DND-41 (cell line): Measurements from ENCODE around the gene KLLN.
"Not testable (repeated sequence)": the region's sequence is repeated elsewhere in the genome, so short reads cannot be mapped to it uniquely, and the experiment has no call there.

Source experiments
- ATAC-seq: fragments of 200-7000 bp; cut with Tn5 transposase; 3 replicates; pipeline ENCODE4 v1.9.1; 2021; ENCODE audit warnings: low read depth; ENCODE audit not compliant: insufficient read depth
- DNase-seq: peaks from one replicate; pipeline ENCODE4 v3.0.0-alpha.2; 2020
- H2AFZ ChIP-seq: 2 replicates; pipeline ENCODE4 v1.6.0; 2012; ENCODE audit warnings: low read depth, low read length
- H3K27ac ChIP-seq: 2 replicates; pipeline ENCODE4 v1.5.1; 2012; ENCODE audit warnings: low read length, inconsistent platforms
- H3K27me3 ChIP-seq: fragments of 200-600 bp; sonication (generic); 2 replicates; pipeline ENCODE4 v1.6.0; 2012; ENCODE audit warnings: low read length, mild to moderate bottlenecking, inconsistent platforms; ENCODE audit not compliant: insufficient read depth, poor library complexity
- H3K36me3 ChIP-seq: 2 replicates; pipeline ENCODE4 v1.5.1; 2012; ENCODE audit warnings: low read length, inconsistent platforms; ENCODE audit not compliant: insufficient read depth
- H3K4me1 ChIP-seq: 2 replicates; pipeline ENCODE4 v1.5.1; 2012; ENCODE audit warnings: mild to moderate bottlenecking, low read length; ENCODE audit not compliant: insufficient read depth
- H3K4me2 ChIP-seq: 2 replicates; pipeline ENCODE4 v1.6.0; 2012; ENCODE audit warnings: mild to moderate bottlenecking, moderate library complexity, low read length, inconsistent platforms; ENCODE audit not compliant: insufficient read depth
- H3K4me3 ChIP-seq, 2 experiments: fragments of 200-600 bp in 1 of 2; shearing (Covaris generic) in 1 of 2; 2 replicates each; pipeline ENCODE4 v1.5.1; 2012 to 2016; ENCODE audit warnings: inconsistent platforms in 2 of 2, low read length in 2 of 2, mild to moderate bottlenecking in 2 of 2, low read depth in 1 of 2, moderate library complexity in 1 of 2
- H3K79me2 ChIP-seq: 2 replicates; pipeline ENCODE4 v1.6.0; 2012; ENCODE audit warnings: low read length, inconsistent platforms; ENCODE audit not compliant: insufficient read depth
- H3K9ac ChIP-seq: 2 replicates; pipeline ENCODE4 v1.6.0; 2012; ENCODE audit warnings: low read depth, mild to moderate bottlenecking, inconsistent platforms, low read length, moderate library complexity
- H3K9me3 ChIP-seq: 2 replicates; pipeline ENCODE4 v1.5.1; 2012; ENCODE audit warnings: low read length, moderate library complexity, mild to moderate bottlenecking, inconsistent platforms; ENCODE audit not compliant: insufficient read depth, severe bottlenecking
- H4K20me1 ChIP-seq: 2 replicates; pipeline ENCODE4 v1.6.0; 2012; ENCODE audit warnings: low read length; ENCODE audit not compliant: insufficient read depth
- CTCF ChIP-seq: IDR thresholded peaks from 2 replicates; pipeline ENCODE4 v1.5.1; 2012; ENCODE audit warnings: borderline replicate concordance, low read length, moderate library complexity, mild to moderate bottlenecking; ENCODE audit not compliant: poor library complexity, severe bottlenecking; ENCODE audit errors: extremely low read depth
- EZH2 ChIP-seq: IDR thresholded peaks from 3 replicates; pipeline ENCODE4 v1.6.1; 2012; ENCODE audit warnings: borderline replicate concordance, low read depth, mild to moderate bottlenecking, moderate library complexity, low read length, inconsistent platforms; ENCODE audit not compliant: severe bottlenecking

The KLLN gene

DNA sequence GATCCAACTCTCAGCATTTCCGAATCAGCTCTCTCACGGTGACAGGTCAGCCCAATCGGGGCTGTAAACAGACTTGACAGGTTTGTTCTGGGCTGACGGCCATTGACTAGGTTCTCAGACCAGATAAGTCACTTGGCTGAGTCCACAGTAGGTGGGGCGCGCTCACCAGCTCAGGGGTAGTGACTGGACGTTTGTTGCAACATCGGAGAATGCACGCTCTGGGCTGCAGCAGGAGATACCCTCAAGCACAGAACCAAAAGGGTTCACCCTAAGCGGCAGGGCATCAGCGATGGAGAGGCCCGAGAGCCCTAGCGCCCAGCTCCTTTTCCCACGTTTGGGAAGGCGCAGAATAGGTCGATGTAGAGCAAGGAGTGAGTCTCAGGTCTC is 1.8 kb downstream of the KLLN start:
- Histone ChIP-seq H4K20me1 (peaks cover 24% of the 10 kb centered on the region; the same call in 1 of the 2 replicates), H3K27me3 (no peaks in the 10 kb centered on the region), H3K36me3 (peaks cover 10% of the 10 kb centered on the region; the same call in 1 of the 2 replicates), H3K79me2 (peaks cover 49% of the 10 kb centered on the region), H2AFZ (peak overlapping the region; percentile 83), H3K9me3 (no peaks in the 10 kb centered on the region), H3K9ac (peak overlapping the region; percentile 82), H3K4me3 (peak overlapping the region; percentile 58 to 73; a peak in 3 of 4 replicates), H3K4me1 (peaks cover 23% of the 10 kb centered on the region), H3K4me2 (peak overlapping the region; percentile 89), H3K27ac (peak overlapping the region; percentile 97)
- no peak for ATAC-seq
- TF ChIP-seq EZH2 = no peak
- no peak for TF ChIP-seq CTCF
- DNase-seq = peak; percentile 27

DNA sequence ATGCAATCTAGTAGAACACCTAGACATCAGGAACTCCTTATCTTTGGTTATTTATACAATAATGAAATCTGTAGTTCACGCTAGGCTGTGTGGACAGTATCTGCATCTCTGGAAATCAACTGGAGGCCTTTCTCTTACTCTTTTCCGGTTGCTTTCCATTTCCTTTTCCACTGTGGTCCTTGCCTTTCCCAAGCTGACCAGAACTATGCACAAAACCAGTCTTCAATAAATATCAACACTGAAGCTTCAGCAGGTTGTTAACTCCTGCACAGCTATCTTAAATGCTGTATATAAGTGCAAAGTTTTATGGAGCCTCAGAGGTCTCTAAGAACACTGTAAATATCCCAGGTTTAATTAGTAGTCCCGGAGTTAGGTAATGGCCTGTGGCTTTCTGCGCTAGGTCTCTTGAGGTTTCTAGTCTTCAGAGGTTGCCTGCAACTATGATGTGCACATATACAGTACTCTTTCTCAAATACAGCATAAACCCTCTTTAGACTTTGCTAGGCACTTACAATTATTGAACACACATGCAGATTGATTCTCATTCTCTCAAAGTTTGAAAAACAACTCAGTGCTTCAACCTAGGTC is 2.4 kb downstream of the KLLN start:
- no peaks in the 10 kb centered on the region for H3K9me3 ChIP-seq
- peak overlapping the region; percentile 82 for H3K9ac ChIP-seq
- no peaks in the 10 kb centered on the region for H3K27me3 ChIP-seq
- H3K27ac ChIP-seq = peak overlapping the region; percentile 97
- peaks cover 43% of the 10 kb centered on the region for H3K79me2 ChIP-seq
- H2AFZ ChIP-seq = peak overlapping the region; percentile 83
- H3K4me2 ChIP-seq = peak overlapping the region; percentile 89
- H3K4me3 ChIP-seq = peak overlapping the region in 1 of 2 experiments; percentile 73; a peak in 3 of 4 replicates
- peaks cover 9% of the 10 kb centered on the region; the same call in 1 of the 2 replicates for H3K36me3 ChIP-seq
- DNase-seq (no peak), ATAC-seq (no peak)
- H3K4me1 ChIP-seq = peaks cover 23% of the 10 kb centered on the region
- TF ChIP-seq EZH2 (no peak), CTCF (no peak)
- H4K20me1 ChIP-seq = peaks cover 17% of the 10 kb centered on the region; the same call in 1 of the 2 replicates

DNA sequence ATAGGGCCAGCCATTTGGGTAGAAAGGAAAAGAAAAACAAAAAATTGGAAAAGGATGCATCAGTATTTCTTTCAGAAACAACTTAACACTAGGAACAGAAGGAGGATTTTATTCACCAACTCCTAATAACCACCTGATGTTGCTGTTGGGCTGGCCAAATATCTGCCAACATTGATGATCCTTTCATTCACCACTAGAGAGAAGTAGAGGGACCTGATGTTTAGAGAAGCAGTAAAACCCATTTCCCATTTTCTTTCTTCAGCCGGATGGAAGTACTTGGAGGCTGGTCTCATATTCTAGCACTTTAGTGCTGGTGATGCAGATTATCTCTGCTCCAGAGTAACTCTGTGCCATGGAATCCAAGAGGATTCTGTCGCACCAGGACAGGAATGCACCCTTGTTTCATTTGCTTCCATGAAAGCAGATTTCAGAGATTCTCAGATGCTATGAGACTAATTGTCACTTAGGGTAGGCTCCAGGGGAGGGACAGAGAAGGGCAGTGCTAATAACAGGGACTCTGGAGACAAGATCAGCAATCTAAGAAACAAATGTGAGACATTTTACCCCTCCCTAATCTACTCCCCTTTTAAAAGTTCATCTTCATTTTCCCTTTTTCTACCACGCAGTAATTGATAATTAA is 3.1 kb downstream of the KLLN start:
- Histone ChIP-seq H3K27me3 (no peaks in the 10 kb centered on the region), H4K20me1 (peaks cover 11% of the 10 kb centered on the region; the same call in 1 of the 2 replicates), H3K4me1 (peaks cover 28% of the 10 kb centered on the region), H3K36me3 (peaks cover 2% of the 10 kb centered on the region; the same call in 1 of the 2 replicates), H3K27ac (peak overlapping the region; percentile 97), H3K9ac (peak overlapping the region; percentile 82; the same call in 1 of the 2 replicates), H2AFZ (peak overlapping the region; percentile 72), H3K9me3 (no peaks in the 10 kb centered on the region), H3K79me2 (peaks cover 36% of the 10 kb centered on the region), H3K4me3 (0 out of 4 replicates have a peak overlapping the region, but pooled peaks of 1 of the 2 experiments have one; percentile 5), H3K4me2 (peak overlapping the region; percentile 89)
- DNase-seq (peak; percentile 54), ATAC-seq (no peak)
- TF ChIP-seq CTCF (peak; percentile 77), EZH2 (no peak)

GRCh38 chr10:87855665-87856064 is 7.7 kb downstream of the KLLN start:
- not testable (repeated sequence) for H3K27ac ChIP-seq, ATAC-seq, H3K79me2 ChIP-seq, H4K20me1 ChIP-seq, H3K27me3 ChIP-seq, H3K4me2 ChIP-seq, H3K36me3 ChIP-seq, H3K4me3 ChIP-seq, DNase-seq, H3K9me3 ChIP-seq, H2AFZ ChIP-seq, H3K9ac ChIP-seq
- peaks cover 42% of the 10 kb centered on the region for H3K4me1 ChIP-seq

GRCh38 chr10:87855247-87855646 is 8.1 kb downstream of the KLLN start:
- not testable (repeated sequence) for H3K9ac ChIP-seq, H3K79me2 ChIP-seq, H2AFZ ChIP-seq, H3K9me3 ChIP-seq, H3K27me3 ChIP-seq, H3K4me3 ChIP-seq, H4K20me1 ChIP-seq, ATAC-seq, H3K36me3 ChIP-seq, DNase-seq
- peak overlapping the region; percentile 37 for H3K27ac ChIP-seq
- peak overlapping the region; percentile 30 for H3K4me2 ChIP-seq
- peaks cover 42% of the 10 kb centered on the region for H3K4me1 ChIP-seq
